Dendritic cell treated with granulocyte-macrophage colony-stimulating factor and Interleukin-4, amounts not matched to agents 40 ng/mL and 50 ng/mL, for 4 days (primary cell): ENCODE measurements around the gene MYO19.

Source experiments
- H3K27ac Mint-ChIP-seq: one replicate; pipeline ENCODE4 v1.8.0; 2022; ENCODE audit warnings: mild to moderate bottlenecking, mixed read lengths
- H3K27me3 Mint-ChIP-seq: one replicate; pipeline ENCODE4 v1.8.0; 2022; ENCODE audit warnings: mild to moderate bottlenecking, mixed read lengths
- H3K36me3 Mint-ChIP-seq: one replicate; pipeline ENCODE4 v1.8.0; 2022; ENCODE audit warnings: low read depth, mixed read lengths
- H3K4me1 Mint-ChIP-seq: one replicate; pipeline ENCODE4 v1.8.0; 2022; ENCODE audit warnings: low read depth, mixed read lengths
- H3K4me3 Mint-ChIP-seq: one replicate; pipeline ENCODE4 v1.8.0; 2022; ENCODE audit warnings: mild to moderate bottlenecking, moderate library complexity, mixed read lengths
- H3K9me3 Mint-ChIP-seq: one replicate; pipeline ENCODE4 v1.8.0; 2022; ENCODE audit warnings: mixed read lengths
- intact Hi-C: fragments of 100-400 bp; cut with micrococcal nuclease; formaldehyde crosslinking; loops from one replicate; pipeline ENCODE4 v1.15.0; 2022

The MYO19 gene

DNA sequence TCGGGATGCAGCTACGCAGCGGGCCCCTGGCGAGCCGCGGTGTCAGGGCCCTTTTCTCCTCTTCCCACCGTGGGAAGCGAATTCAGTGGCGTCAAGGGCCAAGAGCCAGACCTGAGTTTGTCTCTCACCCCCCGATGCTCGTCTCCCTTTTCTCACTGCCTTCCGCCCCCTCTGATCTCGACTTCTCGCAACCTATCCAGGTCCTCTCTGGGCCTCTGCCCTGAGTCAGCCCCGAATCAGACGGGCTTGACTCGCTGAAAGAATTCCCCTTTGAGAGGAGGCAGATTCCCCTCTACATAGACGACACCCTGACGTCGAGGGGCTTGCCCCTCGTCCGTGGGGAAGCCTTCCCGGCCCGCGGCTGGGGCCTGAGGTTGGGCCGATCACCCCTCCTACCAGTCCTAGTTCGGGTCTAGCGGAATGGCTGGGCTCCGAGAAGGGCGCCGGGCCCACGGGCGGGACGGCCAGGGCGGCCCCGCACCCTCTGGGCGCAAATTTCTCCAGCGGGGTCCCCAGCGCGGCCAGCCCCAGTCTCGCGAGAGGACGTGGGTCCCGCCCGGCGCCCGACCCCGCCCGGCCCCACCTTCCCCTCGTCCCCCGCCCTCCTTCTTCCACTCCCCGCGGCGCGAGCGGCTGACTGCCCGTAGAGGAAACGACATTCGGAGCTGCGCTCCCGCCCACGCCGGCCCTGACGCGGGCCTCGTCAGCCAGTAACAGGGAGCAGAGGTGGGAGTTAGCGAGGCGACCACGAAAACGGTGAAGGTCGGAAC, 9.8 kb upstream of the MYO19 start, which contains the start of gene GGNBP2:
Gene GGNBP2 (plus strand): TSS at position 613 of the 770 bp plus-strand sequence. CDS start 806 bp downstream, outside the sequence.
- peaks cover 54% of the 10 kb centered on the region for H3K36me3 Mint-ChIP-seq
- H3K27me3 Mint-ChIP-seq = no peaks in the 10 kb centered on the region
- H3K4me3 Mint-ChIP-seq = peak within 1 kb of the TSS; percentile 98
- intact Hi-C loops = loop anchor here (1.0 to 5.0 kb wide), 3 partner anchors 9 to 403 kb away; partner anchors contain the start of genes AATF and DHRS11
- H3K9me3 Mint-ChIP-seq = no peaks in the 10 kb centered on the region
- peak within 1 kb of the TSS; percentile 99 for H3K27ac Mint-ChIP-seq
- H3K4me1 Mint-ChIP-seq = peaks cover 21% of the 10 kb centered on the region

DNA sequence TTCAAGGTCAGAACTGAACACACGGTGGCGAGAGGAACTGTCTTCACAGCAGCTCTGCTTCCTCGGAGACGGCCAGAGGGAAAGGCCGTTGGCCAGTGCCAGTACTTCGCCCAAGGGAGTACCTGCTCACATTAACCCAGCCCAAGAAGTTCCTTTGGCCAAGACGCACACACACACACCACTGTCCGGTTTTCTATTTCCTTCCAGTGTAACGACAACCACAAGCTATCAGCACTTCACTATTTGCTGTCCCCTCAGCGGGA, 9.3 kb upstream of the MYO19 start:
- intact Hi-C loops = loop anchor here (1.0 to 5.0 kb wide), 2 partner anchors 9 to 403 kb away; partner anchors contain the start of gene AATF

DNA sequence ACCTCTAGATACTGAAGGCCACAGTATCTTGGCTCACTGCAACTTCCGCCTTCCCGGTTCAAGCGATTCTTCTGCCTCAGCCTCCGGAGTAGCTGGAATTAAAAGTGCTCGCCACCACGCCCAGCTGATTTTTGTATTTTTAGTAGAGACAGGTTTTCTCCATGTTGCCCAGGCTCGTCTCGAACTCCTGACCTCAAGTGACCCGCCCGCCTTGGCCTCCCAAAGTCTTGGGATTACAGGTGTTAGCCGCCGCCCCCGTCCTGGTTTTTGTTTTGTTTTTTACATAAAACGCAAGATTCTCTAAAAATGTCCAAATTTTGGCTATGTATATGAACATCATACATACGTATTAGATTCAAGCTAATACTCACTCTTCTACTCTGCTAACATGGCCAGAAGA, 8.1 kb upstream of the MYO19 start:
- H3K4me3 Mint-ChIP-seq = no peak overlapping the region
- intact Hi-C loops = loop anchor here (5.0 kb wide), 1 partner anchor 405 kb away; the partner anchor contains the start of gene AATF
- H3K36me3 Mint-ChIP-seq = peaks cover 49% of the 10 kb centered on the region
- H3K27me3 Mint-ChIP-seq = no peaks in the 10 kb centered on the region
- H3K27ac Mint-ChIP-seq = peak overlapping the region; percentile 99
- H3K9me3 Mint-ChIP-seq = no peaks in the 10 kb centered on the region
- peaks cover 9% of the 10 kb centered on the region for H3K4me1 Mint-ChIP-seq

More for the DNA sequence above, 9.3 kb upstream of the MYO19 start:
- H3K27ac Mint-ChIP-seq = peak overlapping the region; percentile 99
- peak overlapping the region; percentile 98 for H3K4me3 Mint-ChIP-seq
- no peaks in the 10 kb centered on the region for H3K9me3 Mint-ChIP-seq
- H3K4me1 Mint-ChIP-seq = peaks cover 21% of the 10 kb centered on the region
- H3K36me3 Mint-ChIP-seq = peaks cover 56% of the 10 kb centered on the region
- H3K27me3 Mint-ChIP-seq = no peaks in the 10 kb centered on the region

DNA sequence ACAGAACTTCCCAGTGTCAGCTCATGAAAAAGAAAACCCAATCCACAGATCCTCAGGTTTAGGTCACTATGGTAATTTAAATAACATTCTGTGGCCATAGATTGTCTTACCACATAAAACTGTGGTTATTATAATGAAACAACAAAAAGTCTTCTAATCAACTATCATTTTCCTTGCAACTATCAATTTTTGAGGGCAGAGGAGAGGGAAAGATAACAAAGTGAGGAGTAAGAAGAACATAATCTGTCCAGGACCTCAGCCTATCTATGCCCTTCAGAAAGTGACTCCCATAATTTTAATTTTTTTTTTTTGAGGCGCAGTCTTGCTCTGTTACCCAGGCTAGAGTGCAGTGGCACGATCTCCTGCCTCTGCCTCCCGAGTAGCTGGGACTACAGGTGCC, 6.0 kb upstream of the MYO19 start:
- Mint-ChIP-seq H3K4me1 (peaks cover 15% of the 10 kb centered on the region), H3K9me3 (no peaks in the 10 kb centered on the region), H3K27ac (no peak overlapping the region), H3K27me3 (no peaks in the 10 kb centered on the region), H3K36me3 (peaks cover 43% of the 10 kb centered on the region), H3K4me3 (no peak overlapping the region)
- intact Hi-C loops = loop anchor here (5.0 kb wide), 1 partner anchor 407 kb away; the partner anchor contains the start of gene AATF

- Mint-ChIP-seq H3K36me3 (peaks cover 52% of the 10 kb centered on the region), H3K4me3 (peak overlapping the region; percentile 97), H3K9me3 (no peaks in the 10 kb centered on the region), H3K27ac (peak overlapping the region; percentile 97), H3K4me1 (peaks cover 26% of the 10 kb centered on the region), H3K27me3 (no peaks in the 10 kb centered on the region)
- intact Hi-C loops = loop anchor here (1.0 kb wide), 1 partner anchor 9 kb away; the partner anchor contains the start of gene GGNBP2
Measured at GRCh38 chr17:36535669-36536081, 1.0 kb upstream of the MYO19 start.

DNA sequence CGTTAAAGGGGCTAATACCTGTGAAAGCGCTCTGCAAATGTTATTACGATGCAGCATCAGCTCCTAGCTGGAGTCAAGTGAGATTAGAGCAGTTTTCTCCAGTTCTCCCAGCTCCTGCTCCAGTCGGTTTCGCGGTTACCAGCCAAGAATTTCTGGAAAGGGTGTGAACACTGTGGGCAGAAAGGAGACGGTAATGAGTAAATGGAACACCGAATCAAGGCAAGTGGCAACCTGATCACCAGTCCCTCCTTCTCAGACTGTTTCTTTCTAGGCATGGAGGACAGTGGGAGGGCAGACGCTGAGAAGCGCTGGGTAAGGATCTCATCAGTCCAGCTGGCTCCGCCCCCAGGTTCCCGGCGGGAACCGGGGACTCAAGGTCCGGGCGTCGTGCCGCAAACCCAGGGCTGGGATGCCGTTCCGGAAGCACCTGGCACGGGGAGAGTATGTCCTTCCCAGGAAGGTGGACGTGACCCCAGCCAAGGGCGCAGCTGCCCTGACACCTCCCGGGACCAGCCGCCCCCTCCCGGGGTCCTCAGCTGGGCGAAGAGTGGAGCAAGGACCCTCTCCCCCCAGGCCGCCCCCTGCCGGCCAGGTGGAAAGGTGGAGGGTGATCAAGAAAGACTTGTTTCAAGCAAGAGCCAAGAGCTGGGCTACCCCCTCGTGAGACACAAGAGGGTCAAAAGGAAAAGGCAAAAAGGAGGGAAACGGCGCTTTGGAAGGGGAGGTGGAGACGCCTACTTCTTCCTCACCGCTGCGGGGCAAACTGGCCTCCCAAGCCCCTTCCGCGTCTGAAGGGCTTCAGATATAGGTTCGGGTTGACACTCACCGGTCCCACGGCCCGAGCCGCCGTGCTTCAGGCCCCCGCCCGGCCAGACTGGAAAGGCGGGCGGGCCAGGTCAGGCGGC, 481 bp downstream of the MYO19 start:
- Mint-ChIP-seq H3K27ac (peak overlapping the region; percentile 97), H3K36me3 (peaks cover 42% of the 10 kb centered on the region), H3K4me1 (peaks cover 24% of the 10 kb centered on the region), H3K27me3 (no peaks in the 10 kb centered on the region), H3K9me3 (no peaks in the 10 kb centered on the region), H3K4me3 (peak overlapping the region; percentile 97)
- intact Hi-C loops = no loop called here

- Mint-ChIP-seq H3K4me1 (peaks cover 28% of the 10 kb centered on the region), H3K27ac (no peak overlapping the region), H3K9me3 (no peaks in the 10 kb centered on the region), H3K36me3 (peaks cover 53% of the 10 kb centered on the region), H3K4me3 (no peak overlapping the region), H3K27me3 (no peaks in the 10 kb centered on the region)
- intact Hi-C loops = no loop called here
Measured at GRCh38 chr17:36532435-36532975, 2.2 kb downstream of the MYO19 start.

DNA sequence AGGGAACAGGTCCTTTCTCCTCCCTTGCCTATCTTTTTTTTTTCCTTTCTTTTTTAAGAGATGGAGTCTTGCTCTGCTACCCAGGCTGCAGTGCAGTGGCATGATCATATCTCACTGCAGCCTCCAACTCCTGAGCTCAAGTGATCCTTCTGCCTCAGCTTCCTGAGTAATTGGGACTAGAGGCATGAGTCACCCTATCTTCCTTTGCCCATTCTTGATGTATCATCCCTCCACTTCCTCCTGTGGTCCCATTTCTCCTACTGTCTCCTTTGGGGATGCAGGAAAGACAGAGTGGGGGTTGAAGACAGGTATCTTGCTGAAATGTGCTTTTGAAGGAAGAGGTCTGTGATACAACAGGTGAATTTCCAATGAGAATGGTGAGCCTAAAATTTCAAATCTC, 5.5 kb downstream of the MYO19 start:
- Mint-ChIP-seq H3K36me3 (peaks cover 68% of the 10 kb centered on the region), H3K4me1 (peaks cover 12% of the 10 kb centered on the region), H3K27ac (peak overlapping the region; percentile 21), H3K27me3 (no peaks in the 10 kb centered on the region), H3K4me3 (no peak overlapping the region), H3K9me3 (no peaks in the 10 kb centered on the region)
- intact Hi-C loops = loop anchor here (5.0 kb wide), 1 partner anchor 37 kb away; no protein-coding TSS in a partner anchor

DNA sequence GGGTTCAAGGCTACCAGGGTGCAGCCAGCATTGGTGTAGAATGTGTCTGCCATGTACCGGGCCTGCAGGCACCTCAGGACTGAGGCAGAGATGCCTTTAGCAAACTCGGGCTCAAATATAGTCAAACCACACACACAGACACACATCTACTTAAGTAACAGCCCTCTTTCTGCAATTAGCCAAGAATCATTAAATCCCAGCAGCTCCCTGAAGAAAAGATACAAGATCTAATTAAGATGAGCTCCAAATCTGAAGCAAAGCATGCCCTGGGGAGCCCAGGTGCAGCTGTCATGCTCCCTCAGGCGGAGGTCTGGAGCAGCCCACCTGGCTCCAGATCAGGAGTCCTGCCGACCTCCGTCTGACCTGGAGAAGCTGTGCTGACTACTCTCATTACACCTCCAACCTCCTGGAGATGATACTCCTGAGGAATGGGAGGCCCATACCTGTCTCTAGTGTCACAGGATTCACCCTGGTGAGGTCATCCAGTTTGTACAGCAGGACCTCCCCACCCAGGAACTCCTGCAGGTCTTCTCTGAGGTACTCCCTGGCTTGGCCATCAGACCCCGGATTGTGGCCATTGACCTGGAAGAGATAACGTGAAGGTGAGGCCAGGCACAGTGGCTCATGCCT, 6.9 kb downstream of the MYO19 start:
- peaks cover 70% of the 10 kb centered on the region for H3K36me3 Mint-ChIP-seq
- H3K4me3 Mint-ChIP-seq = no peak overlapping the region

DNA sequence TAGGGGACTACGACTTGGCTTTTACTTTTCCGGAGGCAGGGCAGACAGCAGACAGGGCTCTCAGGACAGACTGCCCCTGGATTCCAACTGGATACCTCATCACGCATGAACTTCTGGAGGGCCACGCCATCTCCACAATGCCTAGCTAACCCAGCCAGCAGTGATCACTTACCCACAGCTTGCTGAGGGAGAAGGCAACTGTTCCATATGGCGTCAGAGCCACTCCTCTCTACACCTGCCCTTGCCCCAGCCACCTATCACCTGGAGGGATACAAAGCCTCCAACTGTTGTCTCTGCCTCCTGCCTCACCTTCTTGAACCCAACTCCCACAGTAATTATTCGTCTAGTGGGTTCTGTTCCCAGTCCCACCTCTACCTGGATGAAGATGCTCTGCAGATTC, 8.8 kb downstream of the MYO19 start:
- Mint-ChIP-seq H3K9me3 (no peaks in the 10 kb centered on the region), H3K27me3 (no peaks in the 10 kb centered on the region), H3K4me1 (peaks cover 7% of the 10 kb centered on the region), H3K4me3 (no peak overlapping the region), H3K36me3 (peaks cover 75% of the 10 kb centered on the region), H3K27ac (no peak overlapping the region)
- intact Hi-C loops = loop anchor here (5.0 kb wide), 1 partner anchor 34 kb away; no protein-coding TSS in a partner anchor

More for the DNA sequence above, 6.9 kb downstream of the MYO19 start:
- H3K27ac Mint-ChIP-seq = no peak overlapping the region
- H3K9me3 Mint-ChIP-seq = no peaks in the 10 kb centered on the region
- intact Hi-C loops = loop anchor here (5.0 kb wide), 1 partner anchor 35 kb away; no protein-coding TSS in a partner anchor
- H3K27me3 Mint-ChIP-seq = no peaks in the 10 kb centered on the region
- H3K4me1 Mint-ChIP-seq = peaks cover 7% of the 10 kb centered on the region

GRCh38 chr17:36525113-36525512, 9.6 kb downstream of the MYO19 start:
- H3K27me3 Mint-ChIP-seq = no peaks in the 10 kb centered on the region
- peaks cover 81% of the 10 kb centered on the region for H3K36me3 Mint-ChIP-seq
- intact Hi-C loops = loop anchor here (5.0 kb wide), 1 partner anchor 33 kb away; no protein-coding TSS in a partner anchor
- no peak overlapping the region for H3K27ac Mint-ChIP-seq
- no peaks in the 10 kb centered on the region for H3K9me3 Mint-ChIP-seq
- H3K4me1 Mint-ChIP-seq = peaks cover 7% of the 10 kb centered on the region
- no peak overlapping the region for H3K4me3 Mint-ChIP-seq

- intact Hi-C loops = no loop called here
- H3K4me3 Mint-ChIP-seq = no peak overlapping the region
Measured at GRCh38 chr17:36524428-36524876, 10.2 kb downstream of the MYO19 start.

GRCh38 chr17:36523113-36523512, 11.6 kb downstream of the MYO19 start:
- H3K36me3 Mint-ChIP-seq = peaks cover 81% of the 10 kb centered on the region
- H3K4me1 Mint-ChIP-seq = peaks cover 6% of the 10 kb centered on the region

More at GRCh38 chr17:36524428-36524876, 10.2 kb downstream of the MYO19 start:
- H3K27me3 Mint-ChIP-seq = no peaks in the 10 kb centered on the region
- H3K9me3 Mint-ChIP-seq = no peaks in the 10 kb centered on the region
- no peak overlapping the region for H3K27ac Mint-ChIP-seq
- peaks cover 12% of the 10 kb centered on the region for H3K4me1 Mint-ChIP-seq
- peaks cover 86% of the 10 kb centered on the region for H3K36me3 Mint-ChIP-seq

More at GRCh38 chr17:36523113-36523512, 11.6 kb downstream of the MYO19 start:
- no peak overlapping the region for H3K27ac Mint-ChIP-seq
- intact Hi-C loops = no loop called here
- no peaks in the 10 kb centered on the region for H3K27me3 Mint-ChIP-seq
- no peak overlapping the region for H3K4me3 Mint-ChIP-seq
- no peaks in the 10 kb centered on the region for H3K9me3 Mint-ChIP-seq
